Fibroblast of skin of right biceps (primary cell): ENCODE data around the gene LIG4.
"Not testable (repeated sequence)": the region's sequence is repeated elsewhere in the genome, so short reads cannot be mapped to it uniquely, and the experiment has no call there.

Experiments
- DNase-seq: peaks from one replicate; pipeline ENCODE4 v3.0.0-alpha.2; 2013

Gene LIG4

DNA sequence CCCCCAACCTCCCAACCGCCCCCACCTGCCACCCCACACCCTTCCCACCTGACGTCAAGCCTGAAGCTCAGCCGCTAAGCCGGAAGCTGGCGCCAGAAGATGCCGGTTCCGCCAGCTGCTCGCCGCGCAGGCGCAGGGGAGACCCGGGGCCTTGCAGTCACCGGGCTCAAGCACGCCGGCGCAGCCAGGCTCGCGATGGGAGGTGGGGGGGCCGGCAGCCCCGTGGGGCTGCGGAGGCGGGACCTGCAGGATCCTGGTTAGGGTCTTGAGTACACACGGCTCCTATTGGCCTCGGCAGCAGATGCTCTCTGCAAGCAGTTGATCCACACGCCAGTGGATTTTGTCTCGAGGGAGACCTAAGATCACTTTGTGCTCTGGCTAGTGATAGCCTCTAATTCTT is at the start of gene LIG4:
Gene LIG4, minus strand, starts transcription at position 101 of the 400 bp plus-strand sequence. CDS start 4,268 bp downstream, outside the sequence.
- peak; percentile 89 for DNase-seq

DNA sequence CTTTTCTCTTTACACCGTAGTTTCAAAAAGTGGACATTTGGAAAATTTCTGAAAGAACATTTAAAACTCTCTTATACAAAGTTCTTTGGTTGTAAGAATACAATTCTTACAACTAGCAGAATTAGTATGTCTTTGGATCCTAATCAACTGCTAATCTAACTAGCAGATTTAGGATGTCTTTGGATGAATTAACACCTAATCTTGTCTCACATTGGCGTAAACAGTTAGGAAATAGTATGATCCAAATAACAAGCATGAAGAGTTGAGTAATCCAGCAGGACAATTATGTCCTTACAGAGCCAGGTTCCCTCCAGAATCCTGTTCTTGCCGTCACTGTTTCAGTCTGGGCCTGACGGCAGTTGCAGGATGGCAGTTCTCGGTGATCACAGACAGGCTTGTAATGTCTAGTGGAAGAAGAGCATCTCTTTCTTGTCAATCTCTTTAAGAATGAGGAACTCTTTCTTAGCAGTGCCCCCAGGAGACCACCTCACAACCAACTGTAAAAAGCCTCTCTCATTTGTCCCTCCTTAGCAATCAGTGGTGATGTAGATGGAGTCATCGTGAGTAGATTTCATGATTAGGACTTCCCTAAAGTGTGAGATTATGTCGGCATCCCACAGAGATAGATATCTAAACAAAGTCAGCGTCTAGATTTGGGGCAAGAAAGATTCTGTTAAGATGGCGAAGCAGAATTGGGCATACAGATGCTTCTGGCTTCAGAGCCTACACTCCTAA is 48.5 kb upstream of the LIG4 start:
- DNase-seq, result no peak

DNA sequence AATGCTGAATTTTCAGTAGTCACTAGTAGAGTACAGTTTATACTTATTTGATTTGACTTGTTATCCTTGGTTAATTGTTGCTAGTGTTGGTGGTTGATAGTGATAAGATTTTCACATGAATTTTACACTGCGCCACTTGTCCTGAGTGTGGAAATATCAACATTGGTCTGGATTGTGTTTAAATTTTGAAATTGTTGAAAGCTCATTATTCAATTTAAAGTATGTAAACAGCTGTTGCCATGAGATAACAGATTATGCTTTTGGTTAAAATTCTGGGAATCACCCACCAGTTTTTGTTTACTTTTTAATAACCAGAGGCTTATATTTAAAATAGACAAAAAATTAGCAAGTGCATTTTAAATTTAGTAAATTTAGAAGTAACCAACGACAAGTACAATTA is 41.9 kb upstream of the LIG4 start:
- DNase-seq, result no peak

DNA sequence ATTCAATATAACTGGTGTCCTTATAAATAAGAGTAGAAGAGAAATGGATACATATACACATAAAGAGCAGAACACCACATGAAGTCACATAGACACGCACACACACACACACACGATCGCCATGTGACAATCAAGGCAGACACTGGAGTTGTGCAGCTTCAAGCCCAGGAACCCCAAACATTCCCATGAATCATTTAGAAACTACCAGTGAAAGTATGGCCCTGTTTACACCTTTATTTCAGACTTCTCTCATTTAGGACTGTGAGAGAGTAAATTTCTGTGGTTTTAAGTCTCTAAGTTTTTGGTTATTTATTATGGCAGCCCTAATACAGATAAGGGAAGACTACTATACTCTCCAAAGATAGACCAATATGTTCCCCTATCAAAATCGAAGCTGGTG is 33.8 kb upstream of the LIG4 start:
- DNase-seq, result no peak

DNA sequence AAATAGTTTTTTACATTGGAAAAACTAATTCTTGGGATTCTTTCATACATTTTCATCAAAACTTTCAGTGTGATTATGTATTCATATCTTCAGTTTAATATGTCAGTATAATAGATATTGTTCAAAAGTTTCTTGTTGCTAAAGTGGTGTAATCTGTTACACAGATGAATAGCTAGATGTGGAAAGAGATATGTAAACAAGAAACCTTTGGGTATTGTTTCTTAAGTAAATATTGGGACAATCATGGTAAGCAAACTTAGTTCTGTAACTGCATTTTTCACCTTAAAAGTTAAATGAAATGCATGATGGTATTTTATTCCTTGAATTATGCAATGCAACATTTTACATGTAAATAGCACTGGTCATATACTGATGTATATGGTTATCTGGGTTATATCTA is 15.0 kb upstream of the LIG4 start:
- no peak for DNase-seq

DNA sequence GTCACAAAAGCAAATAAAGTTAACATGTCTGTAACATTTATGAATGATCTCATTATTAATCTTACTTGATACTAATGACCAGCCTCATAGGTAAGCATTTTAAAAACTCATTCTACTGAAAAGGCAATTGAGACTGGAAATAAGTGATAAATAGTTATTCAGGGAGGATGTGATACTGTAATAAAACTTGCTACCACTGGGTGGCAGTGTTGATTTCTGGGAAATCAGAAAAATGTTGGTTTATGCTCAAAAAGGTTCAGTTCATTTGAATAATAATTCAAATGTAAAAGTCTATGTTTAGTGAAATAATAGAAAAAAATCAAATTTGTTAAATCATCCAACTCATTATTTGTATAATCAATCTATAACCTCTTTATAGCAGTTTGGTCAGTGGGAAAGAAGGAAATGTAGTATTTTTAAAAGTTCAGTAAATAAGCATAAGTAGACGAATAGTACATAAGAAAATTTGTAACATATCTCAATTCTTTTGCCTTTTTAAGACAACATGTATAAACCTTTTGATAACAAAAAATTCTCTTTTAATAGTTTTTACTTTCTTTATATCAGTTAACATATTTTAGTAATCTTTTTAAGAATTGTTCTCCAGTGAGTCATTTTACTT is 12.4 kb upstream of the LIG4 start:
- DNase-seq, result peak; percentile 25

DNA sequence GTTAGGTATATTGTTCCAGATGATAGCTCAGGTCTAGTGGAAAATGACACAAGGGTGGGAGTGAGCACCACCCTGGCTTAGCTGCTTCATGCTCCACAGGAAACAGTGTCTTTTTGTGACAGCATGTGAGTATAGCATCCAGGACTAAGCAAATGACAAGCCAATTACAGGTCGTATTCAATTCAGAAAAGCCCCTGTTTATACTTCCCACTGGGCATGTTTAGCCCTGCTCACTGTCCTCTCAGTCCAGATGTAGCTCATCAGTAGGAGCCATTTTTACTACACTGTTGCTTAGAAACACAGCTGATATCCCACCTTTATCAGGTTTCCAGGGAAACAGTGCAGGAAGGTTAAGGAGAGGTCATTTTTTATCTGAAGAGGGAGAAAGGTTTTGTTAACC is 10.8 kb upstream of the LIG4 start:
- DNase-seq, result no peak

DNA sequence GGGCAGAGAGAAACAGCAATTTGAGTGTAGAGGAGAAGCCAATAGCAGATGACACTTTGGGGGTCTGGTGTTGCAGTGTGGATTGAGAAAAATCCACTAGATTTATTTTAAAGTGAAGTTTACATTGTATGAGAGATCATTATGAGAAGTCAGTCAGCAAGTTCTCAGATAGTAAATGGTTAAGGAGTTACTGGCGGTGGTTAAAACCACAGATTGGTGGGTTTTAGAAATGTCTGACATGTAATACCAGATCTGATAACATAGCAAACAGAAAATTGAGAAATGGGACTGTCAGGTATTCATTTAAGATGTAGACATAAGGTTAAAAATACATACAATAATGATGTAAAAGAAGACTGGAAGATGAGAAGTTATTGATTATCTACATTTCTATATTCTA is 10.1 kb upstream of the LIG4 start:
- no peak for DNase-seq

DNA sequence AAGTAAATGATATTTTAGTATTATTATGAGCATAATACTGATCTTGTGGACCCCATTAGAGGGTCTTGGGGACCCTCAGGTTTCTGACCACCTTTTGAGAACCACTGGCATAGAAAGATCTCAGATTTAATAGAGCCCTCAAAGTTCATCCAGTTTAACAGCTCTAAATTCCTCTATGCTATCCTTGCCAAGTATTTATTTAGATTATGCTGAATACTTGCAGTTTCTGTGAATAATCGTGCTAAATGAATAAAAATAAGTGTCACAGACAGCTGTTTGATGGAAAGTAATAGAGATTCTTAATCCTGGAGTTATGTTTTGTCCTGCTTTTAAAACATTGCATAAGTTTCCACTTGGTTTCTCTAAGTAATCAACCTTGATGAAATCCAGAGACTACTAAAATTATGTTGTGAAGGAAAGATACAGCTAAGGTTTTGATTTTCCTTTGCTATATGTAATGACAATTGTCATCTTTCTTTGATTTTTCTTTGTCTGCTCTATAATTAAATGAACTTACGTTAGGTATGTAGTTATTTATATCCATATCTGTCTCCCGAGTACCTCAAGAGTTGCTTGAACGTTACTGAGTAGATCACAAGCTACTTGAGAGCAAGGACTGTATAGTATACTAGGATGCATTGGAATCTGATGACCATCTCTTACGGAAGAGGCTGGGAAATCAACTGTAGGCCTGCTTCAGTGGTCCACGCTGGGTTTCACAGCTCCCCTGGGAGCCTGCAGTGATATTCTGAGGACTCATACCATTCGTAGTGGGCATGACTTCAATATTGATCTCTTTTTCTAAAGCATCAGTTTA is 8.6 kb upstream of the LIG4 start:
- no peak for DNase-seq

DNA sequence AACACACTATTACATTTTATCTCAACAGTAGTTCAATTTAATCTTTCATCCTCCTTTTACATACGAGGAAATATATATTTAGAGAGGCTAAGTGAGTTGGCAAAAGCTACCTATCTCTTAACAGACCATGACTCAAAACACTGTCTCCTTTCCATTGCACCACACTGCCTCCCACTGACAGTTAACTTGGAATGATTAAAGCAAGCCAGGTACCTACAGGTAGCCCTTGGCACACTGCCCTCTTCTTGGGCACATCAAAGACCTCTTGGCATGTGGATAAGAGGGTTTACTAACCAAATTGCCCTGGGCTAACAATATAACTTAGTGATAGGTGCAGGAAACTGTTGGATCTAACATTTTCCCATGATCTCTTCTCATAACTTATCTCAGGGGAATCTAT is 4.7 kb upstream of the LIG4 start:
- no peak for DNase-seq

DNA sequence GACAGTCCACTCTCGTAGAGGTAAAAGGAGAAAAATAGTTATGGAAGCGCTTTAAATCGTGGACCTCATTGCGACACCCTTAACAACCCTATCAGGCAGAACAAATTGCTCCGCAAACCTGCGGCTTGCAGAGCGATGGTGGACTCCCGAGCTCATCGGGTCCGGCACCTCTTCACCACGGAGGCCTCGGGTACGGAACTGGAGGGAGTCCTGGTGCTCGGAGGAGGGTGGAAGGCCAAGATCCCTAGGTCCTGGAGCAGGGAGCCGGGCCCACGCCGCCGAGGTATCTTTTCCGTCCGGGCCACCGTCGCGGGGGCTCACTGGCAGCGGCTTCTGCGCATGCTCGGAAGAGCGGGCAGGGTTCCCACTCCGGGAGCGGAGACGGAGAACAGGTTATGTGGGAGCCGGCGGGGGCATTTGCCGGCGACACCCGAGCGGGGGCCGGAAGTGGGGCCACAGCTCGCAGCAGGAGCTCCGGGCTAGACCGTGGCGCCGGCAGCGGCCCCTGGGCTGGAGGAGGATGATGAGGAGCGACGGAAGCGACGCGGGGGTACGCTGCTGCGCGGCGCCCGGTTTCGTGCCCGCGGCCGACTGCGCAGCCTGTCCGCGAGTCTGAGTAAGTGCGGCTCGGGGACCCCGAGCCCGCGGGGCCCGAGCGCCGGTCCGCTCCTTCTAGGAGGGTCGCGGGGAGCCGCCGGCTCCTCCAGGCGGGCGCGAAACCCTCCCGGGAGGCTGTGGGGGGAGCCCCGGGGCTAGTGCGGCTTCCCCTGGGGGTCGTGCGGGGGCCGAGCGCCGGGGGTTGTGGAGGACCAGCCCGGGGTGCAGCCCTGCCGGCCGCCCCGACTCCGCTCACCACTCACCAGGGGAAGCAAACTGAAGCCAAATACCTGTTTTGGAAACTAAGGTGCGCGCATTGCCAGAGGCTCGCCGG is 3.0 kb upstream of the LIG4 start, which contains the start of gene ABHD13:
Gene ABHD13, plus strand, starts transcription at position 349 of the 931 bp plus-strand sequence. CDS start 10,827 bp downstream, outside the sequence.
- DNase-seq, result peak; percentile 95

DNA sequence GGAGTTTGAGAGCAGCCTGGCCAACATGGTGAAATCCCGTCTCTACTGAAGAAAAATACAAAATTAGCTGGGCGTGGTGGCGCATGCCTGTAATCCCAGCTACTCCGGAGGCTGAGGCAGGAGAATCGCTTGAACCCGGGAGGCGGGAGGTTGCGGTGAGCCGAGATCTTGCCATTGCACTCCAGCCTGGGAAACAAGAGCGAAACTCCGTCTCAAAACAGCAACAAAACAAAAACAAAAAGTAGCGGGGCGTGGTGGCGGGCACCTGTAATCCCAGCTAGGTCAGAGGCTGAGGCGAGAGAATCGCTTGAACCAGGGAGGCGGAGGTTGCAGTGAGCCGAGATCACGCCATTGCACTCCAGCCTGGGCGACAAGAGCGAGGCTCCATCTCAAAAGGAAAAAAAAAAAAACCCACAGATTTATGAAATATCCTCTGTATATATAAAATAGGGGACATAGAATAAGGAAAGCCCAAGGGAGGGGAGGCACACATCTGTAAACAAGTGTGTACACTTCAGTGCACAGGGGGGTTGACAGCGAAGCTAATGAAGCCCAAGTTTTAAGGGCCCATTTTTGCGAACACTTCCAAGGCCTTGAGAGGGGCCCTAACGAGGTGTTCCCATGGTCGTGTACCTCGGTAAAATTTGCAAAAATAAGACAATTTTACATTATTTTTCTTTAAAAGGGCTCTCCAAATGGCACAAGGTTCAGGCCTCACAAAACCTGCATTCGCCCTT is 2.1 kb upstream of the LIG4 start:
- not testable (repeated sequence) for DNase-seq

DNA sequence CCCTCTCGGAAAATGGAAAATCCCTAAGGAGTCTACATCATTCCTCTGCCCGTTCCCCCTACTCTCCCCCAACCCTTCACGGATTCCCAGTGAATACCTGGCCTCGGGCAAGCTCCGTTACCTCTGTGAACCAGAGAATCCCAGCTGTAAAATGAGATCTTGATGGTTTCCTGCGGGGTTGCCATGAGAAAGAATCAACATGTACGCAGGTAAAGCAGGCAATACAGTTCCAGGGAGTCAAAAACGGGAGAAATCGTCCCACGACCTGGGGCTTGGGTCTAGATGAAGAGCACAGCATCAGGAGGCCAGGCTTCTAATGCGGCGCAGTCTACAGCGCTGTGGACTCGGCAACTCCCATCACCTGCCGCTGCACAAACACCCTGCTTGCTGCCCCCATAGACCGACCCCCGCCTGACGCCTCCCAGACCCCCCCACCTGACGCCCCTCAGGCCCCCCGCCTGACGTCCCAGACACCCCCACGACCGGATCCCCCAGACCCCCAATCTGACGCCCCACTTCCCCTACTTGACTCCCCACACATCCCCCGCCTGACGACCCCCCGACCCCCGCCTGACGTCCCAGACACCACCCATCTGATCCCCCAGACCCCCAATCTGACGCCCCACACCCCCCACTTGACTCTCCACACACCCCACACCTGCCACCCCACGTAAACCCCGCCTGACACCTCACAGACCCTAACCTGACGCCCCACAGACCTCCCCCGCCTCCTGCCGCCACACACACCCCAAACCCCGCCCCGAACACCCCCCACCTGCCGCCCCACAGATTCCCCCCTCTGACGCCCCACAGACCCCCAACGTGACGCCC is 680 bp downstream of the LIG4 start:
- no peak for DNase-seq

DNA sequence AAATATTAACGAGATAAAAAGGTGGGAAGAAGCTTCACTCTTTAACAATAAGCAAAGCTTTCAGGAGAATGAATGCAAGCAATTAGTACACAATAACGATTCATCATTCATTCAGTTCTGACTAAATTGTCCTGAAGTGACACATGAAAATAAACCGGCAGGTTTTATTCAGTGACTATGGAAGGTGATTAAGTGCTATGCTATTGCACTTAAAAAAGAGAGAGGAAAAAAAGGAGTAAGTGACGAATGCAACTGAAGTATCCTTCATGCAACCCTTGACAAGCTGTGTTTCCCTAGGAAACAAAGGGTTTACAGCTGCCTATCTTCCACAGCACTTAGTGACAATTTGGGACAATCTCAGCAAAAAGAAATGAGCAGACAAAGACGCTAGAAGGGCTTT is 1.4 kb downstream of the LIG4 start:
- DNase-seq, result peak; percentile 10

DNA sequence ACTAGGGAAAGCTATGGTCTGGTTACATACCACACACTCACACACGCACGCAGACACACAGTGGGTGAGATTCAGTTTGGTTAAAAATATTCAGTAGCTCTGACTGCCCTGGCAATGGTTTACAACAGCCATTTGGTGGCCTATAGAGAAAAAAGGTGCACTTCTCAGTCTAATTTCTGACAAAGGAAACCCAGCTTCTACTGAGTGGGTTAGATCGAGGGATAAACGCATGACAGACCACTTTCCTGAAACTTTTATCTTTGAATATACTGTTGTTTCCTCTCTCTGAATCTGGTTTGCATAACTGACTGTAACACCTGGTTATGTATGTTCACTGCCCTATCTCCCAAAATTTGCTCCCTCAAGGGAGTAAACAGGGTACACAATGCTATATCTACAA is 2.5 kb downstream of the LIG4 start:
- DNase-seq, result no peak

DNA sequence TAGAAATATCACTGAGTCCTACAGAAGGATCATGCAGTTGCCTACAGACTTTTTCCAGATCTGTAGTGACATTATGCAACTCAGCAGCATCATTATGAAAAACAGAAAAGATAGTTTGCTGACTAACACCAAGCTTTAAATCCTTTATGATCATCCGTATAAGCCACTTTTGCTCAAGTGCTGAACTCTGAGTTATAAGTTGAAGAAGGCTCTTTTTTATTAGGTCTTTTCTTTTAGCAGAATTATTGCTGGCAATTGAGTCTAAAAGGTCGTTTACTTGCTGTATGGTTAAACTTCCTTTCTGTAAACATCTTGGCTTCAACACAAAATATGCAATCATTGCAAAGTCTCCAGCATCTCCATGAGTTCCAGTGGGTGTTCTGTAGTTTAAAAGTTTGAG is 4.8 kb downstream of the LIG4 start:
- DNase-seq, result no peak

DNA sequence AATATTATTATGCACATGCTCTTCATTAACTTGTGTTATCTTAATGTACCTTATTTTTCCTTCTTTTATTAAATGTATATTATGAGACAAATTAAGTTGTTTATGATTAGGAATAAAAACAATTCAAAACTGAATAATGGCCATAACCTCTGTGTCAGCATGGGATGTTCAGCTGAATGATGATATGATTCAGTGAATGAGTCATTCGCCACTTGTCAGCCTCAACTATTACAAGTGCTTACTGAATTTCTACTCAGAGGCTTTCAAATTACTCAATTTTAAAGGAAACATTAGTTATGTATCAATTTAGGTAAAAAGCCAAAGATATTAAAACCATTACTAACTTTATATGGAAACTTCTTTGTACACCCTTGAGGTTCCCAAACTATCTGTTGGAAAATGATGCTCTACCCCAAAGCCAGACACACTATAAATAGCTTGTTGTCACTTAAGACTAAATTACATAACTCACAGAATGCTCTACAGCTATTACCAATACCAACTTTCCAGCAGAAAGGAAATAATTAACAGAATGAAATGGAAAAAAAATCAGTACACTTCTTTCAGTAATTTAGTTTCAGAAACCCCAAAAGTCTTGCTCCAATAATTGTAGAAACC is 14.4 kb downstream of the LIG4 start:
- peak; percentile 9 for DNase-seq

DNA sequence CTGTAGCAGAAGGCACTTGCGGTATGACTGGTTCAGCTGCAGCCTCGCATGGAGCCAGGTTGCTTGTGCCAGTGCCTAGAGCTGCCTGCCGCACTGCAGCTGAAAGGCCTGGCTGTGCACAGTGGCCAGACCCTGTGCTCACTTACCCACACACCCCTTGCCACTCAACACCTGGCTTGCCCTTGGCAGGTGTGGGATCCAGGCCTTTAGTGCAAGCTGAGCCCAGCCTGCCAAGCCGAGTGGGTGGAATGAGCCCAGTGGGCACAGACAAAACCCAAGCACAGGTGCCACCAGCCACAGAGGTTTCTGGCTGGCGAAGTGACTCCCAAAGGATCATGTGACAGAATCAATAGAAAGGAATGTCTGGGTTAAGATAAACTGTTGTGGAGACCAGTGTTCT is 19.5 kb downstream of the LIG4 start:
- DNase-seq, result no peak

DNA sequence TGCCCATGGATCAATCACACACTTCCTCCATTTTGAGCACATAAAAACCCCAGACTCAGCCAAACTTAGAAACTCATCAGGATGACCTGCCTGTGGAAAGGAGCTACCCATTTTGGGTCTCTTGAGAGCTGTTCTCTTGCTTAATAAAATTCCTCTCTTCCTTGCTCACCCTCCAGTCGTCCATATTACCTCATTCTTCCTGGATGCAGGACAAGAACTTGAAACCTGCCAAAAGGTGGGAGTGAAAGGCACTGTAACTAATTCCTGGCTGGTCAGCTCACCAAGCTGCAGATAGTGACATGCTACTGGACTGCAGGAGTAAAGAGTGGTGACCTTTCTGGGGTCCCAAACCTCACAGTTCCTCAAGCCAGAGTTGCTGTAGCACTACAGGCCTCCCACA is 20.2 kb downstream of the LIG4 start:
- DNase-seq, result peak; percentile 9

DNA sequence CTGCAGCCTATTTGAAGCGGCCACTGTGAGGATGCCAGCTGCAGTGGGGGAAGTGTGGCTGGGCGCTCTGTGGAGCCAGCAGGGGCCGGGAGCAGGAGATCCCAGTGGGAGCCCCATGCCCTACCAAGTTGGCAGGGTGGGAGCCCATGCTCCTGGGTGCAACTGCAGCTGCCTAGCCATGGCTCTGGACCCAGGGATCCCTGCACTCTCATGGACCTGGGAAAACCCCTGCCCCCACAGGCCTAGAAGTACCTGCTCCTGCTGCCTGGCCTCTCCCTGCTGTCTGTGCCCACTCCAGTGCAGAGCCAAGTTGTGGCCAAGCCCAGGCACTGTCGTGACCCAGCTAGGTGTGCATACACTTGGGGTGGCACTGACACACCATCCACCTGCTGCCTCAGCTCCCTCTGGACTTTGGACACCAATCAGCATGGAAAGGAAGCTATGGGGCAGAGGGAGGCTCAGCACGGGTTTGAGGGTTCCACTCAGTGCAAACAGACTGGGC is 20.9 kb downstream of the LIG4 start:
- no peak for DNase-seq
